HG02973 (cell line): ENCODE results near the gene UCKL1.

Source experiments
- ATAC-seq: cut with Tn5 transposase; IDR thresholded peaks from one replicate; pipeline ENCODE4 v1.9.1; 2021; ENCODE audit warnings: moderate library complexity; ENCODE audit not compliant: unreplicated experiment

UCKL1 gene

DNA sequence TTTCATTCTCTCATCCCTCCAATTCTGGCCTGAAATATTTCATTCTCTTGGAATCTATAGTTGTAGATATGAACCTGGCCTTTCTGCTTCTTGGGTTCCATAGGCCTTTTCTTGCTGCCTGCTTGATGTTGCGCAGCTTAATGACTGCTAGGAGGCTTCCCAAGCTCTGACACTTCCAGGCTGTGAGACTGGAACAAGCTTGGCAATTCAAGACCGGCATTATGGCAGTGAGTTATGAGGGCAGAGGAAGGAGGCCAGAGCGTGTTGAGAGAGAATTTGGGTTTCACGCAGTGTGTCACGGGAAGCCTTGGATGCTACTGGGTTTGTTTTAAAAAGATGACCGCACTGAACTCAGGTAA lies 62.2 kb downstream of the UCKL1 start:
- ATAC-seq = no peak

- ATAC-seq = no peak
Observed at GRCh38 chr20:63892402-63892801, 63.8 kb downstream of the UCKL1 start.

- no peak for ATAC-seq
Observed at GRCh38 chr20:63891061-63892002, 64.9 kb downstream of the UCKL1 start.

GRCh38 chr20:63890616-63891015 lies 65.6 kb downstream of the UCKL1 start:
- ATAC-seq = no peak

DNA sequence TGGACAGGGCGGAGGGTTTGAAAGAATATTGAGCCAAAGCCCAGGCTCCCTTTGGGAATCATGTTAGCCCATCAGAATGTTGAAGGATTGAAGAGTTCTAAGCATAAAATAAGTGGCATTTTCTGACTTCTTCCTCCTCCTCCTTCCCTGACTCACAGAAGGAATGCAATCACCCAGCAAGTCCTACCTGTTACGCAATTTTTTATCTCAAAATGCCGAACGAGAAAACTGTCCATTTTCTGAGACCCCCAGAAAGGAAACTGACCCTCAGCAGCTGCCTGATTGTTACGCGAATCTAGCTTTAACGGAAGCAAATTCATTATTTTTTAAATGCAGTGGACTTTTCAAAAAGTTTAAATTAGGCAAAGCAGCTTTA lies 66.0 kb downstream of the UCKL1 start:
- ATAC-seq = no peak
